HepG2 (cell line): ENCODE data around the gene PRPF4. TPM values are rescaled to one million over a fixed set of nuclear protein-coding genes. Genes with fewer than 3 reads are reported as not detected.

Experiments used
- BRF2 ChIP-seq: sonication (generic); formaldehyde crosslinking; IDR thresholded peaks from 2 replicates; pipeline ENCODE4 v1.8.1; 2022; ENCODE audit warnings: mild to moderate bottlenecking, missing genetic modification reagents
- TGIF2 ChIP-seq: IDR thresholded peaks from 2 replicates; pipeline ENCODE4 v1.6.1; 2016; ENCODE audit warnings: control low read depth, missing compliant biosample characterization
- ZHX2 ChIP-seq, 2 experiments: sonication (generic) in 1 of 2; formaldehyde crosslinking in 1 of 2; IDR thresholded peaks; 2 replicates each; pipeline versions ENCODE4 v1.6.1 to v1.9.0; 2014 to 2022; ENCODE audit warnings: antibody characterized with exemption in 1 of 2, borderline replicate concordance in 1 of 2, inconsistent platforms in 1 of 2, low read depth in 1 of 2, missing genetic modification reagents in 1 of 2
- ZIK1 ChIP-seq: sonication (generic); formaldehyde crosslinking; IDR thresholded peaks from 2 replicates; pipeline ENCODE4 v1.5.0; 2020; ENCODE audit warnings: mild to moderate bottlenecking, low read depth, missing genetic modification reagents, borderline replicate concordance
- ZKSCAN5 ChIP-seq: sonication (generic); formaldehyde crosslinking; IDR thresholded peaks from 2 replicates; pipeline ENCODE4 v1.5.1; 2020; ENCODE audit warnings: mild to moderate bottlenecking, missing genetic modification reagents
- polyA plus RNA-seq, 8 experiments: library from polyadenylated mRNA; depleted of rRNA in 3 of 8; stranded (reverse) in 7 of 8; unstranded in 1 of 8; fragments of >200 nt; fragmentation: Illumina TruSeq in 4 of 8; extraction: Trizol in 4 of 8; gene quantifications; 2 replicates each; pipeline versions ENCODE4 v1.2.1 to v1.2.3, GENCODE V29; 2011 to 2016; ENCODE audit warnings: low read depth in 4 of 8, missing spikeins in 1 of 8, mixed read lengths in 1 of 8; ENCODE audit not compliant: insufficient read depth in 1 of 8
- total RNA-seq, 5 experiments: library from RNA; depleted of rRNA; stranded (reverse); fragments of >200 nt; fragmentation: Illumina TruSeq; extraction: Trizol; gene quantifications; 2 replicates each; pipeline ENCODE4 v1.2.3, GENCODE V29; 2016; ENCODE audit warnings: low read depth in 1 of 5
- TF ChIP-seq, protein P1 (sequence below): fragments of 450-650 bp; IDR thresholded peaks from 2 replicates; pipeline ENCODE4 v1.6.1; 2016

Gene PRPF4
- total and polyA plus RNA-seq, 2 of the 13 experiments (the other 11 are each of a cell fraction or from before 2014, with no cell fraction given) = 10.3 to 49.0 TPM

GRCh38 chr9:113307396-113307975 is 32.0 kb downstream of the PRPF4 start (continued):
- TF ChIP-seq BRF2 (CRISPR knock-in tag) (no peak), ZKSCAN5 (CRISPR knock-in tag) (no peak), ZHX2 (IDR thresholded peaks at IDR 0.05; ENCODE audit: low read depth) (no peak), ZHX2 (CRISPR knock-in tag; IDR thresholded peaks at IDR 0.05; ENCODE audit: borderline replicate concordance) (no peak), ZIK1 (no peak), TGIF2 (no peak)
- TF ChIP-seq, protein P1, sequence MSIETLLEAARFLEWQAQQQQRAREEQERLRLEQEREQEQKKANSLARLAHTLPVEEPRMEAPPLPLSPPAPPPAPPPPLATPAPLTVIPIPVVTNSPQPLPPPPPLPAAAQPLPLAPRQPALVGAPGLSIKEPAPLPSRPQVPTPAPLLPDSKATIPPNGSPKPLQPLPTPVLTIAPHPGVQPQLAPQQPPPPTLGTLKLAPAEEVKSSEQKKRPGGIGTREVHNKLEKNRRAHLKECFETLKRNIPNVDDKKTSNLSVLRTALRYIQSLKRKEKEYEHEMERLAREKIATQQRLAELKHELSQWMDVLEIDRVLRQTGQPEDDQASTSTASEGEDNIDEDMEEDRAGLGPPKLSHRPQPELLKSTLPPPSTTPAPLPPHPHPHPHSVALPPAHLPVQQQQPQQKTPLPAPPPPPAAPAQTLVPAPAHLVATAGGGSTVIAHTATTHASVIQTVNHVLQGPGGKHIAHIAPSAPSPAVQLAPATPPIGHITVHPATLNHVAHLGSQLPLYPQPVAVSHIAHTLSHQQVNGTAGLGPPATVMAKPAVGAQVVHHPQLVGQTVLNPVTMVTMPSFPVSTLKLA = no peak
